ENCODE data around the gene RPIA.
A peak's percentile ranks its signal among the peaks of the same experiment; 100 is the strongest.

Gene RPIA

GRCh38 chr2:88687384-88687783 lies 4.1 kb upstream of the RPIA start:
- DNase-seq = no peak

GRCh38 chr2:88690591-88691338 lies 708 bp upstream of the RPIA start:
- DNase-seq = no peak

DNA sequence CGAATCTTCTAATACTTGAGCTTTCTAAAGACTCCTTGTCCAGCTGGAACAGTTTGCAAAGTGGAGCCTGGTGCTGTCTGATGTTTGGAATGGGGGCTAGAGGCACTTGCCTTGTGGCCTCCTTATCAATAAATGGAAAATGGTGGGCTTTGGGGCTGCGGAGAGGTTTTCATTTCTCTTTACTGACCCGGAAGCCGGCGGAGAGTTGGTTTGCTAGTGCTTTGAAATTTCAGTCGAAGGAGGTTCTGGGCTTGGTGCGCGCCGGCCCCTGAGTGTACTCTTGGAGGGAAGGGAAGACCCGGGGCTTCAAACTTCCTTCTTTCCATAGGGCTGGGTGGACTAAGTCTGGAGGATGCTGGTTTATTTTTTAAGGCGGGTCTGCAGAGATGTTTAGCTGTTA lies 714 bp downstream of the RPIA start:
- peak; percentile 4 for DNase-seq

- DNase-seq = no peak
These were observed 2.5 kb downstream of the RPIA start for GRCh38 chr2:88693911-88694414.

GRCh38 chr2:88696611-88697010 lies 5.1 kb downstream of the RPIA start:
- DNase-seq = no peak

- DNase-seq = no peak
These were observed 6.0 kb downstream of the RPIA start for GRCh38 chr2:88697370-88698026.

DNA sequence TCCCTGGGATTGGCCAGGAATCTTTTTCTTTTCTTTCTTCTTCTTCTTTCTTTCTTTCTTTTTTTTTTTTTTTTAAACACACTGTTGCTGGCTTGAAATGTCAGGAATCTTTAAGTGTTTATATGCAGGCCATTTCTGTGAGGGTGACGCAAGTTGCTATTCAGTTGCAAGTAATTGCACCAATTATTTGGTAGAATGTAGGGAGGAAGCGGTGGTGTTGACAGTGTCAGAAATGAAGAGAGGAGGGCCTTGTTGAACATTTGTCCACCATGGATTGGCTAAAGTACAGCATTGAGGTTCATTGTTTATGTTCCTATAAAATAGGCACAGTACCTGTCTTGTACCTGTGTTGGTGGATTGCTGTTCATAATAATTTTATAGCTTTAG lies 6.5 kb downstream of the RPIA start:
- no peak for DNase-seq

DNA sequence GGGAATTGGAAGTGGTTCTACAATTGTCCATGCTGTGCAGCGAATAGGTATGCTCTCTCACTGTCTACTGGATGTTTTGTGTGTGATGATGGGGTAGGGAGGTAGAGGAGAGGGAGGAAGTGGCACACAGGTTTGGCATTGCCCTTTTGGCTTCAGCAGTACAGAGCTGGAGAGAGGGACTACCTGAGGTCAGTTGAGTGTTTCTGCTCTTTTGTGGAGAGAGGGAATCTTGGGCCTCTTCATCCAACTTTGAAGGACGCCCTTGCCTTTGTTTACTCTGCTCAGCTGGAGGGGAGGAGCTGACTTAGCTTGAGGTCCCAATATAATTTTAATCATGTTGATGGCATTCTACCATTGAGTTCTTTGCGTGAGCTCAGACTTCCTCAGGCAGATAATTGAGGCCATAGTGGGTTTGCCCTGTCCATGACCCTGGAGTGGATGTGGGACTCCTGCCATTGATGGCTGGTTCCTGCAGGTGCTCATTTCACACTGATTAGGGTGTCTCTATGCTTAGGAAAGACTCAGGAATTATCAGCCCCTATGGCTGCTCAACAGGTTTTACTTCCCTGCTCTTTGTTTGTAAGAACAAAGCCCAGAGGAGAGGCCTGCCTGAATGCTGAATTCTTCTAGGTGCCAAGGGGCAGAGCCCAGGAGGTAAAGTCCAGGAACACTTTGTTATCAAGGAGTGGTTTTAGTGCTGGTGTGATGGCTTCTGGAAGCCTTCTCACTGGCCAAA lies 7.2 kb downstream of the RPIA start:
- no peak for DNase-seq

- no peak for DNase-seq
These were observed 15.5 kb downstream of the RPIA start for GRCh38 chr2:88707003-88707402.

DNA sequence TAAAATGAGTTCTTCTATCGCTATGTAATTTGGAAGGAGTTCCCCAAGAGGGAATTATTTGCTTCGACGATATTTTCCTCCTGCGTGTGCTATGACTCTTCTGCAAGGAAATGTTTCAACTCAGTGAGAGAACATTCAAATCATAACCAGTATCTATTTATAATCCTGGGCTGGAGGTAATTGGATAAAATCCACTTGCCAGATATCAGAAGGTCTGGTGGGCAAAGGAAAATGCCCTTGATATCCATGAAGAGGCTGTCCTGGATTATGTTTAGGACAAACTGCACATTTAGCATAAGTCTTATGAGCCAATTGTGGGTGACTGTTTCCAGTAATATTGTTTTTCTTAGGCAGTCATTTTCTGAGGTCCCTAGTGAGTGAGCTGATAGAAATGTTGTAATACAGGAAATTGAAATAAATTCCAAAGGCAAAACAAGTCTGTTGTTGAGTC lies 17.7 kb downstream of the RPIA start:
- peak; percentile 26 for DNase-seq

- DNase-seq = no peak
These were observed 19.8 kb downstream of the RPIA start for GRCh38 chr2:88711289-88711688.

DNA sequence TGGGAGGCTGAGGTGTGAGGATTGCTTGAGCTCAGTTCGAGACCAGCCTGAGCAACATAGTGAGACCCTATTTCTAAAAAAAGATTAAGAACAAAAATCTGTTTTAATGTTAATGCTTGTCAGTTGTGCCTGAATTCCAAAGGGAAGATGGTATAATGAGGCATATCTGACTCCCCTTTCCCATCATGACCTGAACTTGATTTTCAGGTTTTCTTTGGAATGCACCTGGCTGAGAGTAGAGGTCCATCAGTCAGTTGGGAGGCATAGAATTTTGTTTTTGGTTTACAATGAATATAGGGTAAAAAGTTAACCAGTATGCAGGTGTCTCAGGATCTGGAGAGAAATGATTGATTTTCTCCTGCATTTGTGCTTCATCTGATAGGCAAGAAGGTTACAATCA lies 20.4 kb downstream of the RPIA start:
- no peak for DNase-seq

GRCh38 chr2:88713408-88713807 lies 21.9 kb downstream of the RPIA start:
- no peak for DNase-seq

- no peak for DNase-seq
These were observed 23.2 kb downstream of the RPIA start for GRCh38 chr2:88714667-88715066.

- no peak for DNase-seq
These were observed 28.9 kb downstream of the RPIA start for GRCh38 chr2:88720399-88720798.

DNA sequence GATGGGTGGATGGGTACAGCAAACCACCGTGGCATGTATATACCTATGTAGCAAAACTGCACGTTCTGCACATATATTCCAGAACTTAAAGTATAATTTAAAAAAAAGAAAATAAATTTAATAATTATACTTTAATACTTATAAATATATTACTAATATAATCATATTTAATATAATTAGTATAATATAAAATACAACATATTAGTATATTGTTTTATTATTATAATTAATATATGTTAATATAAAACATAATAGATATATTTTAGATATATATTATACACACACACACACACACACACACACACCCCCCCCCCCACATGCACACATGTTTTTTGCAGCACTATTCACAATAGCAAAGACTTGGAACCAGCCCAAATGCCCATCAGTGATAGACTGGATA lies 29.8 kb downstream of the RPIA start:
- DNase-seq = no peak

GRCh38 chr2:88724643-88725332 lies 33.3 kb downstream of the RPIA start:
- DNase-seq = no peak

DNA sequence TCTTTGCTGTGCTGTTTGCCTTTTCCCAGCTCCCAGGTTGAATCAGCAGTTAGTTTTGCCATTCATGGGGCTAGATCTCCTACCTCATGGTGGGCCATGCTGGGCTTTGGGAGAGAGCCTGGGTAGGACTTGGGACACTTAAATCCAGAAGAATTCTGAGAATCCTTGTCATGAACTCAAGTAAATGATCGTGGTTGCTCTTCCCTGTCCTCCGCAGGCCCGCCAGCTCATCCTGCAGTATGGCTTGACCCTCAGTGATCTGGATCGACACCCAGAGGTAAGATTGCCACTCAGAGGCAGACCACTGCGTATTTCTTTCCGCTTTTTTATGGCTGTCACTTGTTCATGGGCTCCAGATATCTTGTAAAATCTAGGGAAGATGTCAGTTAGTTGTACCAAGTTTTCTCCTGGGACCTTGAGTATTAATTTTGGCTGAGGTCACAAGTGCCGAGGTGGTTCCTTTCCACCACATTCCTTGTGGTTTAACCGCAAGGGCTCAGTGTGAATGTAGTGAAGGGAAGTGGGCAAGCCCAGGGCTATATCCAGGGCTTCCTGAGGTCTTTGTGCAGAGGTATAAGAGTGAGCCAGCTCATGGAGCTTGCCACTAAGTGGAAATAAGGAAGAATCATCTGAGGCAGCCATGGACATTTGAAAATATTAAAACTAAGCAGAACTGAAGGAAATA lies 37.7 kb downstream of the RPIA start:
- no peak for DNase-seq

DNA sequence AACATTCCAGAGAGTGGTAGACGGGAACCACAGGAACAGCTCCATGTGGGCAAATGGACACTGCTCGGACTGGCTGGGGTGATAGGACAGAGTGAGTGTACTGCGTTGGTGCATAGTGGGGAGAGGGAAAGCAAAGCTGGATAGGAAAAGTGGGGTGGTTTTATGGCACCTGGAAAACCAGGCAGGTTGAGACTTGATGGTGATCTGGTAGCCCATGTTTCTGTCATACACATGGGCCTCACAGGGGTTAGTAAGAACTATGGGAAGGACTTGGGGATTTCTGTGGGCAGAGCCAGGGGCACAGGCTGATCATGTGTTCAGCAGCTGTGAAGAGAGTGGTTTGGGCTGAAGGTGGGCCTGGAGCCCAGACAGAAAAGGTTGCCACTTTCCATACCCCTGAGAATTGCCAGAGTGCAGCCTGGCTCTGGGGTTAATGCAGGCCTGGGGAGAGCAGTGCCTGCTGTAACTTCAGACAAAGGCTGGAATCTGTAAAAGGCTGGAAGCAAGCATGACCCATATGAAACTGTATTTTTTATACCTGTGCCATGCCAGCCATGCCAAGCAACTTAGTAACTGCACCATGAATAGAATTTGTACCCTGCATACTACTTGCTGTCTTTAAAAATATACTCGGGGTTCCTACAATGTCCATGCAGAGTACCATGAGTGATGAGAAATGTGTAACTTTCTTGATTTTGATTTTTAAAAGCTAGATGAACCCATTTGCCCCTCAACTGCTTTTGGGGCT lies 41.9 kb downstream of the RPIA start:
- DNase-seq = no peak

DNA sequence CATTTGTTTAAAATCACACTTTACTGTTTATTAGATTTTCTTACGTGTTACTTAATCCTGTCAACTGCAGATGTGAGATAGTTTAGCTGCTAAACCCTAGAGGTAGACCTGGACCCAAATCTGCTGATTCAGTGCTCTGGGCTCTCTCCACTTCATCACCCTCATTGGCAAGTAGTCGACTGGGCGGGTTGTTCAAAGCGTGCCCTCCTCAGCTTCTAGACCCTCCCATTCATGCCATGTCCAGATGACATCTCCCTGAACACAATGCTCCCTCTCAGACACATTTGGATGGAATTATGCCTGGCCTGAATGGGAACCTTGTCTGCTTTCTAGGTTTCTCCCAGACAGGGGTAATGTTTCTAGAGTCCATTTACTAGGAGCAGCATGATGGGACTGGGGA lies 43.7 kb downstream of the RPIA start:
- no peak for DNase-seq

DNA sequence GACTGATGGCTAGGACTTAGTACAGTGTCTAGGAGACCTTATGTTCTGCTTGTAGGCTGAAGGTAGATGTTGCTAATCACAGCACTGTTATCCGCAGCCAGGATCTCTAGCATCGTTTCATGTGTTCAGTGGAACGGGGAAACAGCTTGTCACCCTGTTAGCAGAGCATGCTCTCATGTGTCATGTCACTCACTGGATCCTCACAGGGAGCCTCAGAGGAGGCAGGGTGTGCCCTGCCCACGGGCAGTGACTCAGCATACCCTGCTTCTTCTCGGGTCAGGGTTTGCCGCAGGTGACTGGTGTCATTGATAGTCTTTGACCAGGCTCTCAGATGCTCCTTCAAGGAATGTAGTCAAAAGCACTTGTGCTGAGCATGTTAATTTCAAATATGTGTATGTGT lies 44.4 kb downstream of the RPIA start:
- no peak for DNase-seq

DNA sequence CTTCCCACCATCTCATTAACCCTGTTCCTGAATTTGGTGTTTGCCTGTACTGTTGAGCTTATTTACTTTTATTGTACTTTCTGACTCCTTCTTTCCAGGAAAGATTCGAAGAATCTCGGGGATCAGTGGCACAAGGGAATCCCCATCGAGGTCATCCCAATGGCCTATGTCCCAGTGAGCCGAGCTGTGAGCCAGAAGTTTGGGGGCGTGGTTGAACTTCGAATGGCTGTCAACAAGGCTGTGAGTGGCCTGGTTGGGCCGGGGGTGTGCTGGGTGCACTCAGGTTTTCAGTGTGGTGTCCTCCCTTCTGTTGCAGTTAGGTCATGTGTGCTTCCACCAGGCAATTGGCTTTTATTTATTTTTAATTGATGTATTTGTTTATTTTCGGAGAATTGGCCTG lies 45.0 kb downstream of the RPIA start:
- no peak for DNase-seq

Measured in HCEC 1CT (cell line).